Esophagus squamous epithelium (tissue), 4 donors: ENCODE results near the gene SNAP25.

Experiments
- CTCF ChIP-seq, 6 experiments: fragments of 450-650 bp in 4 of 6; fragments of 200-600 bp in 2 of 6; sonication (generic) in 2 of 6; IDR thresholded peaks; one replicate each; pipeline ENCODE4 v1.5.1; 2016 to 2019; ENCODE audit warnings: antibody characterized with exemption in 6 of 6, mild to moderate bottlenecking in 4 of 6, moderate library complexity in 4 of 6
- POLR2A ChIP-seq, 4 donors: fragments of 450-650 bp; IDR thresholded peaks; one replicate each; pipeline ENCODE4 v1.6.1; 2017; ENCODE audit warnings: antibody characterized with exemption in 4 of 4, mild to moderate bottlenecking in 4 of 4, moderate library complexity in 3 of 4

GRCh38 chr20:10216146-10216791, 2.4 kb upstream of the SNAP25 start:
- TF ChIP-seq CTCF (IDR thresholded peaks at IDR 0.05) (no peak), POLR2A (IDR thresholded peaks at IDR 0.05) (no peak)
